COR-L47 (cell line): ENCODE results near the gene CRYBB3.
"Not testable (repeated sequence)": the region's sequence is repeated elsewhere in the genome, so short reads cannot be mapped to it uniquely, and the experiment has no call there.

Source experiments
- DNase-seq: peaks from one replicate; lab custom pipeline; 2025; lab: John Stamatoyannopoulos, UW

Gene CRYBB3

DNA sequence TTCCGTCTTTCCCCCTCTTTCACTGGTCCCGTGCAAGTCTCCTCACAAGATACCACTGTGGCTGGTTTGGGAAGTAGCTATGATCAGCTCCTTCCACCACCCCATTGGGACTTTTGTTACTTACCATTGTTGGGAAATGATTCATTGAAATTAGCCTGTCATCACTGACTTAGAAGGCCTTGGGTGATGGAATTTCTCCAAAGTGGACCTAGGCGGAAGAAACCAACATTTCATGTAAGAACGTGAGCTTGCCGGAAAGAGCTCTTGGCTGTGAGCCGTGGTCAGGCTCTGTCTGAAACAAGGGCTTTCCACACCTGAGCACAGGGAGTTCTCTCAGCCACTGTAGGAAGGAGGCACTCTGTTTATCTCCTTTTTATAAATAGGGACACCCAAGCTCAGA is 23.5 kb upstream of the CRYBB3 start:
- no peak for DNase-seq

GRCh38 chr22:25176799-25177198 is 22.9 kb upstream of the CRYBB3 start:
- DNase-seq, result no peak

DNA sequence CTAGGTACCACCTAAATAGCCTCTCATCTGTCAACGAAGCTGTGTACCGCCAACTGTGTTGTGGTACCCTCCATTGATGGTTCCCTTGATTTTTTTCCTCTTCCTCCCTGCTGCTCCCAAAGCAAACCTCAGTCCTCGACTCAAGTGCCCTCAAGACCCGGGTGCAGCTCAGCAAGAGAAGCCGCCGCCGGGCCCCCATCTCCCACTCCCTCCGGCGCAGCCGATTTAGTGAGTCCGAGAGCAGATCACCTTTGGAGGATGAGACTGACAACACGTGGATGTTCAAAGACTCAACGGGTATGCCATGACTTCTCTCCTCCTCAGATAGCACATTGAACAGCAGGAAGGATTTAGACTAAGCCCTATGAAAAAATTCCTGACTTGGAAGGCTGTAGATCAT is 22.4 kb upstream of the CRYBB3 start:
- DNase-seq, result no peak

DNA sequence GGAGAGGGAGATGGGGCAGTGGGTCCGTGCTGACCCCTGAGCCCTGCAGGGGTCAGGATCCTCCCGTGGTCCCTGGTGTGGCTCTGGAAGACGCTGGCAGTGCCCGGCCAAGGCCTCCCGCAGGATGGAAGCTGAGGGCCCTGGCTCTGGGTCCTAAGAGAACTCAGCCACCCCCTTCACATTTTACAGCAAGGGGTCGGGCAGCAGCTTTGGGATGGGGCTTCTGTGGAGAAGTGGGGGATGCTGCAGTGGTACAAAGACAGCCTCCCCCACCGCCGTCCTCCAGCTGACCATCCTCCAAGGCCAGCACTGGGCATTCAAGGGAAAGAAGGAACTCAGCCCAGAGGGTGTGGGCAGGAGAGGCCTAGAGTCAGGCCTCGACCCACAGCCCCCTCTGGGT is 21.8 kb upstream of the CRYBB3 start:
- DNase-seq, result no peak

DNA sequence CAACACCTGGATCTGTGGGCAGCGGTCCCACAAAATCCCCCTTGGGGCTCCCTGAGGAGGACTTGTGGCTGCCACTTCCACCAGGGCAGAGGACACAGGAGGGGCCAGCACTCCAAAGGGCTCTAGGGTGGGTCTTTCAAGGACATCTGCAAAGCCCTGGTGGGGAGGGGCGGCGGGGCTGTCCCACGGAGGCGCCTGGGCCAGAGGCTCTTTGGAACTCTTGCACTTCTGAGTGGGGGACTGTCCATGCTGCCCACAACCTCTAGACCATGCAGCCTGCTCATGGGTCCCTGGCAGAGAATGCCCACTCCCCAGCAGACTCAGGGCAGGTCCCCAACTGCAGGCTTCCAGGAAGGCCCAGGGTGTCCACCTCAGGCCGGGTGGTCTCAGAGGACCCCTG is 21.3 kb upstream of the CRYBB3 start:
- DNase-seq, result not testable (repeated sequence)

DNA sequence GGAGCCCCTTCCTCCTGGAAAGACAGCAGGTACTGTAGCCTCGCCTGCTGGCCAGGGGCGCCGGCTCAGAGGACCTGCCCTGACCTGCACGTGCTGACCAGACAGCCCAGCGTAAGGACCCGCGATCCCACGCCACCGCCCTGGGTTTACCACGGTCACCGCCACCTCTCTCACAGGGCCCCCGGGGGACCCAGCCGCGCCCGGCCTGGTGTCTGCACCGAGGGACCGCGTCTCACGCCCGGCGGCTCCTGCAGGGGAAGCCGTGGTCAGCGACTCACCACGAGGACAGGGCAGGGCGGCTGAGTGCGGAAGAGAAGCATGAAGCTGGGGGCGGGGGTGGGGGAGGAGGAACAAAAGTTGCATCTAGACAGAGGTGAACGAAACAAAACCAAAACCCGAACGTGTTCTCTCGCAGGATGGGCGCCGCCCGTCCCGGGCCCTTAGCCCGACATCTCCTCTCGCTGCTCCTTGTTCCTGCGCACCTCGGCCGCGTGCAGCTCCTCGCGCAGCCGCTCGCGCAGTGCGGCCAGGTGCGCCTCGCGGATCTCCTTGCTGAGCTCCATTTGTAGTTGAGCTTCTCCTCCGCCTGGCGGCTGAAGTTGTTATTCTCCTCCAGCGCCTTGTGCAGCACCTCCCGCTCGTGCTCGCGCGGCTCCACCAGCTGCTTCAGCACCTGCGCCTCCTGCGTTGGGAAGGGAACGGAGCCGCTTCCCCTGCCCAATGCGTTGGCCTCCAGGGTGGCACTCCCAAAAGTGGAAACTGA is 20.6 kb upstream of the CRYBB3 start:
- DNase-seq, result not testable (repeated sequence)

GRCh38 chr22:25182131-25183110 is 17.2 kb upstream of the CRYBB3 start:
- no peak for DNase-seq

DNA sequence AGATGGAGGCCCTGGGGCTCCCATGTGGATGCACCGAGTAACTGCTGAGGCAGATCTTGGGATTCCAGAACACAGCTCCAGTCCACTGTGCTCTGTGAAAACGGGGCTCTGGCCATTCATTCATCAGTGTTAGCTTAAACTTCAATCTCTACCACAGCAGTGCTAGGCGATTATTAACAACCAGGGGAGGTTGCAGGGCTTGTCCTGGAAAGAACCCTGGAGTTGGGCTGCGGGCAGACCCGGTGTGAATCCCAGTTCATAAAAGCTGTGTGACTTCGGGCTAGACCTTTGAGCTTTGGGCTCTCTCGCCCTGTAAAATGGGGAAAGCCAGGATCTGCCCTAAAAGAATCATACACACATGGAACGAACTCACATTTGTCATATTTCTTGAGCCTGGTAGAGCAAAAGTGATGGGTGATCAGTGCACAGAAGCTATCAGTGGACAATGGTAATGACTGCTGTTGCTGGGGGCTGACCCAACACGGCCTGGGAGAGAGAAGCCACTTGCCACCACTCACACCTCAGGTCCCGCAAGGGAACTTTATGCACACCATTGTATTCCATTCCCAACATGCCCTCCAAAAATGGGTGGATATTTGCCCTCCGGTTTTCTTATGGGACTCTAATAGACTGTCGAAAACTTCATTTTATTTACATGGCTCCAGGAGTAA is 15.6 kb upstream of the CRYBB3 start:
- no peak for DNase-seq

DNA sequence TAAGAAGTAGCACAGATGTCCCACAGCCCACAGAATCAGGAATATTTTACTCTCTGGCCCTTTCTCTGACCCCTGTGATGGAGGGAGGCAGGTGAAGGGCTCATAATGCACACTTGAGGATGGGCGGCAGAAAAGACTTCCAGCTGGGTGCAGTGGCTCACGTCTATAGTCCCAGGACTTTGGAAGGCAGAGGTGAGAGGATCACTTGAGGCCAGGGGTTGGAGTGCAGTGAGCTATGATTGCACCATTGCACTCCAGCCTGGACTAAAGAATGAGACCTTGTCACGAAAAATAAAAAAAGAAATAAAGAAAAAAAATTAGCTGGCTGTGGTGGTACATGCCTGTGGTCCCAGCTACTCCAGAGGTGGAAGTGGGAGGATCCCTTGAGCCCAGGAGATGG is 13.5 kb upstream of the CRYBB3 start:
- DNase-seq, result no peak

- DNase-seq, result no peak
Measured at GRCh38 chr22:25187469-25187868, 12.2 kb upstream of the CRYBB3 start.

DNA sequence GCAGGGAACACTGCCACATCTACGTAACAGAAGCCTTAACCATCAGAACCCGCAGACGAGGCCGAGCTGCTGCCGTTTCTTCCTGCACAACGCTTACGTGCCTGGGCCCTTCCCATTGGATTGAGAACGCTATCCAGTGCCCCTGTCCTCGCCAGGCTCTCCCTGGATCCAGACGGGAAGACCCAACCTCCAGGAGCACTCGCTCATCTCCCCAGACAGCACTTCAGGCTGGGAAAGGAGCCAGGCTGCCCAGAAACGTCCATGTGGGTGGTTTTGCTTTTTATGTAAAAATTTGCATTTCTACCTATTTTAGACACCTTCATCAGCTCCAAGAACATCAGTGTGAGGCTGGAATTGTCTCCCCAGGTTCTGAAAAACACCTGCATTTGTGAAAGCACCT is 7.3 kb upstream of the CRYBB3 start:
- DNase-seq, result no peak

DNA sequence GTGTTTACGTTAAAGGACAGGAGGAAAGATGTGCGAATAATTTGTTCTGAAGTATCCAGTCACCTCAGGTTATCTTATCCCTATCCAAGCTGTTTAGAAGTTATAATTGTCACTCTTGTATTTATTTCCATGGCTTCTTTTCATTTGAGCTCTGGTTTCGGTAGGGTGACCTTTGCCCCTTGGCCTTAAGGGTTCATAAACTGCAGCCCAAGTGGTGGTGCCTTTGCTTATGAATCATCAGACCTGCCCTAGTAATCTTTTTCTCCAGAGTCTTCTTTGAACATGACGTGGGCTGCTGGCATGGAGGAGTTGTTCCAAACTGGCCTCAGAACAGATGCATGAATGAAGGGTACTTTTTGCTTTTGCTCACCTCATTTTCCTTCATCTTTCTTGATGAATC is 6.5 kb upstream of the CRYBB3 start:
- DNase-seq, result no peak

- no peak for DNase-seq
Measured at GRCh38 chr22:25193548-25193947, 6.1 kb upstream of the CRYBB3 start.

- DNase-seq, result no peak
Measured at GRCh38 chr22:25196326-25196725, 3.3 kb upstream of the CRYBB3 start.

GRCh38 chr22:25197340-25197739 is 2.3 kb upstream of the CRYBB3 start:
- no peak for DNase-seq

DNA sequence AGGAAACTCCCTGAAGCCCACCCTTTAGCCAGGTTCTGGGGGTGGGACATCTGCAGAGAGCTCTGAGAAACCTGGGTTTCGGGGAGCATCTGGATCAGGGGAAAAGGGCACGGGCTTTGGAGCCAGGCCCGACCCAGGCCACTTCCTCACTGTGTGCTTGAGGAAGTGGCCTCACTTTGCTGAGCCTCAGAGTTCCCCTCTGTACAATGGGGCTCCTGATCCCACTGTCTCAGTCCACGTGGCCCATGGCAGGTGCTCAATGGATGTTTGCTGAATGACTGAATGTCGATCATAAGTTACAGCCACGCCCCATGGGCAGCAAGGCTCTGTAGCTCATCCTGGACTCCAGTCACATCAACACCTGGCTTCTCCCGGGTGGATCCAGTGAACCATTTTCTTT is 1.3 kb downstream of the CRYBB3 start:
- DNase-seq, result no peak

GRCh38 chr22:25201557-25202273 is 2.1 kb downstream of the CRYBB3 start:
- DNase-seq, result no peak

GRCh38 chr22:25202290-25202921 is 2.7 kb downstream of the CRYBB3 start:
- peak; percentile 63 for DNase-seq

DNA sequence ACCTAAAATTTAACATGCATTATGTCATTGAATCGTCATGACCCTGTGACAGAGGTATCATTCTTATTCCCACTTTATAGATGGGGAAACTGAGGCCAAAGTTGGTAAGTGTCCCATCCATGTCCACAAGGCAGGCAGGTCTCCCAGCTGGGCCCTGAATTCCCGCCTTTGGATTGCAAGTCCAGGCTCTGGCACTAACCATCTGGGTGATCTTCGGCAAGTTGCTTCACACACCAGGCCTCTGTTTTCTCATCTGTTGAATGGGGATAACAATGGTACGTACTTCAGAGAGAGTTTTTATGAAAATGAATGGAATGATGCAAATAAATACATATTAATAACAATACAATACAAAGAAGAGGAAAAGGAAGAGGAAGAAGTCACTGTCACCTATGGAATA is 3.4 kb downstream of the CRYBB3 start:
- DNase-seq, result no peak

GRCh38 chr22:25204547-25204946 is 4.9 kb downstream of the CRYBB3 start:
- not testable (repeated sequence) for DNase-seq

DNA sequence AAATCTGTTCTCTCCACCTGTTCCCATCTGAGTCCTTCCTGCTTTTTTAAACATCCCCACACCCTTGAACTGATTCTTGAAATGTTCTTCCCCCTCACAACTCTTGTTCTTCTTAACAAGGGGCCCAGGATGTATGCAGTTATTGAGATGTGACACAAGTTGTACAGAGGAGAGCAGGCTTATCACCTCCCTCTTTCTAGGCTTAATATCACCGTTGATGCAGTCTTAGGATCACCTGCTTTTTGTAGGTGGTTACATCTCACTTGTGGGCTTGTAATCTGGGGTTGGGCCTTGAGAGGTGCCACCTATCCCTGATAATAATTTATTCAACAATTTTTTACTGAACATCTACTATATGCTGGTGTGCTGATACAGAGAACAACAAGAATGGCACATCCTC is 6.2 kb downstream of the CRYBB3 start:
- DNase-seq, result no peak
